DLD1 (cell line): Measurements from ENCODE around the gene ADCY3.

Experiments used
- in situ Hi-C: cut with HindIII; loops from 2 replicates; pipeline ENCODE4 v1.10.0; 2017; ENCODE audit warnings: low sequenced_read_pairs

The ADCY3 gene

DNA sequence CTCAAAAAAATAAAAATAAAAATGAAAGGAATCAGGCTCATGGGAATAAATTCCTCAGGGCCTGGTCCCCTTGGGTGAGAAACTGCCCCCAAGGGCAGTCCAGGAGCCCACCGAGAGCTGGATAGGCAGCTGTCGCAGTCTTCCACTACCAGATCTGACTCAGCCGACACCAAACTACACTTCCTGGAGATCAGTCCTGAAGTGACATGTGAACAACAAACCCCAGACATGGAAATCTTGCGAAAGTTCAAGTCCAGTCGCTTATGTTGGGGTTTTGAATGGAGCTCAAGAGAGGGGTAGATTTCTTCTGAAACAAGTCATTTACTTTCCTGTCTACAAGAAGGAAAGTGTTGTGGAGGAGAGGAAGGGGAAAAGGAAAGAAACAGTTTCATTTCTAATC, 12.9 kb downstream of the ADCY3 start:
- in situ Hi-C loops: no loop called here

DNA sequence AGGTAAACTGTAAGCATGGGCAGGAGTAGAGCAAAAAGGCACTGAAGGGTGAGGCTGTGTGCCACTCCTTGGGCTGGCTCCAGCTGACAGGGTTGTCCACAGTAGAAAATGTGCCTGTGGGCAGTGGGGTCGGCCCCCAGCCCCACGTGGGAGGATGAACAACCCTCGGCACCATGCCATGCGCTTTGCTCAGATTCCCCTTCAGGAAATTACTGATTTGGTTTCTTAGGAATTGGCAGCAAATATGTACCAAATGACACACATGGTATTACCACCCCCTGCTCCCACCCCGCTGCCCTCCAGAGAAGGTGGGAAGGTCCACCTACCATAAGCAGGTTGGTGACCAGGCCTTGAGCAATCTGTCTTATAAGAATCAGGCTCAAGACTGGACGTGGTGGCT, 13.6 kb downstream of the ADCY3 start:
- in situ Hi-C loops: no loop called here

GRCh38 chr2:24903161-24904103, 16.6 kb downstream of the ADCY3 start:
- in situ Hi-C loops: no loop called here

DNA sequence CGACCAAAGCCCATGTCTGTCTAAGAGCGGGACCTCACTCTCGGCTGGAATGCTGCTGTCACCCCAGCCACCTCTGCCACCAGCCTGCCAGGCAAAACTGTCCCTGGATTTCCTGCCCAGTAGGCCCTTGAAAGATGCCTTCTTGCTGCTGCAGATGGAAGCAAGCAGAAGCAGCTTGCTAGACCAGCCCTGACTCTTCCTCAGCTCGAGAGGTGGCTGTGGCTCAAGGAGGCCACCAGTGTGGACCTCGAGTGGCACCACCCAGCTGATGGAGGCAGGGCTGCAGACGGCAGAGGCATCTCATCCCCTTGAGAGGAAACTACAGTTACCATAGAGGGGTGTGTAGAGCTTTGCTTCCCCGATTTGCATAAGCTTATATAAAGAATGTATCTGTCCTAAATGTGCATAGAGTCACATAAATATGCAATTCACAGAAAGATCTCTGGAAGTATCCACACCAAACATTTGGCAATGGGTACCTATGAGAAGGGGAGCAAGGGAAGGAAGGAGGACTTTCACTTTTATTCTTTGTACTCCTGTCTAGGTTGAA, 20.6 kb downstream of the ADCY3 start:
- in situ Hi-C loops: no loop called here

DNA sequence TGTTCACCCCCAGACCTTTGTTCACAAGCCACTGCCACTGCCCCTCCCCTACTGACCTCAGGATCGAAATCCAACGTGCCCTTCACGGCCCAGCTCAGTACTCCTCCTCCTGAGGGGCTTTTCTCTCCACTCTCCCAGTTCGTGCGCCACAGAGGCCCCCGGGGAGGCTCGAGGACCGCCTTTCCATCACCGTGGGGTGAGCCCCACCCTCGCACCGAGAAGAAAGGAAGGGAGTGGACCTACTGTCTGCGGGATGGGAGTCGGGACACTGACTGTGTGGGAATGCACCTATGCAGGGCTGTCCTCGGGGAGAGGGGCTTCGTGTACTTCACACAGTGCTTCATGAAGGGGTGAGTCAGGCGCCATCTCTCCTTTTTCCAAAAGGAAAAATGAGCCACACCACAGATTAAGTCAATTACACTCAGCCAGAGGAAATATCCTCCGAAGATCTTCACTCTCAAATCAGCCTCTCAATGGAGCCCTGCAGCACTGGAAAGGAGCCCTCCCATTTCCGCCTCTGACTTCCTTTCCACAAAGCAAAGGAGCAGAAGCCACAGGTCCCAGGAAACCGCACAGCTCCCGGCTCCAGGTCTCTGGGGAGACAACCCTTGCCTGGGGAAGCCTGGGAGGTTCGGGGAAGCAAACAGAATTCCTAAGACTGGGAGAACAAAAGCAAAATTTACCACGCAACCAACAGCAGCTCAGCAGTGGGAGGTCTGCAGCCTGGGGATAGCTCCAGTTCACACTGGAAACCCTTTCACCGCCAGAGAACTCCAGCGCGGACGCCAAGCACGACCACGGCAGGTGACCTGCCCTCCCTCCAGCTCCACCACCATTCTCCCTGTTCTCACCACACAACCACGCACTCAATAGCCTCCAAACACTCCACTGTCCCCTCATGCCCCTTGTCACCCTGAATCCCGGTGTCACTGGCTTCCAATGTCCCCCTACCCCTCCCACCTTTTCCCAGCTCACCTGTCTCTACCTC, 21.6 kb downstream of the ADCY3 start:
- in situ Hi-C loops: no loop called here

- in situ Hi-C loops: no loop called here
These were observed 25.3 kb downstream of the ADCY3 start for GRCh38 chr2:24894750-24895149.

- in situ Hi-C loops: no loop called here
These were observed 26.1 kb downstream of the ADCY3 start for GRCh38 chr2:24893934-24894333.

DNA sequence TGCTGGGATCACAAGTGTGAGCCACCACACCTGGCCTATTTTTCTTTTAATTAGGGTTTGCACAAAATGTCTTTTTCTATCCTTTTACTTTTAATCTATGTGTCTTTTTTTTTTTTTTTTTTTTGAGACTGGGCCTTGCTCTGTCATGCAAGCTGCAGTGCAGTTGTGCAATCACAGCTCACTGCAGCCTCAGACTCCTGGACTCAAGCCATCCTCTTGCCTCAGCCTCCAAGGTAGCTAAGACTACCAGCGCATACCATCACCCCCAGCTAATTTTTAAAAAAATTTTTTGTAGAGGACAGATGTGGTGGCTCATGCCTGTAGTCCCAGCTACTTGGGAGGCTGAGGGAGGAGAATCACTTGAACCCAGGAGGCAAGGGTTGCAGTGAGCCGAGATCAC, 27.1 kb downstream of the ADCY3 start:
- in situ Hi-C loops: no loop called here

DNA sequence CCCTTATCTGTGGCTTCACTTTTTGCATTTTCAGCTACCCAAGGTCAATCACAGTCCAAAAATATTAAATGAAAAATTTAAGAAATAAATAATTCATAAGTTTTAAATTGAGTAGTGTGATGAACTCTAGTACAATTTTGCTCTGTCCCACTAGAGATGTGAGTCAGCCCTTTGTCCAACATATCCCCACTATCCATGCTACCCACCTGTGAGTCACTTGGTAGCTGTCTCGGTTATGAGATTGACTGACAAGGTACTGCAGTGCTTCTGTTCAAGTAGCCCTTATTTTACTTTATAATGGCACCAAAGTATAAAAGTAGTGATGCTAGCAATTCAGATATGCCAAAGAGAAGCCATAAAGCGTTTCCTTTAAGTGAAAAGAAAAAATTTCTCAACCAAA, 28.8 kb downstream of the ADCY3 start:
- in situ Hi-C loops: no loop called here

GRCh38 chr2:24889221-24889620, 30.8 kb downstream of the ADCY3 start:
- in situ Hi-C loops: no loop called here

DNA sequence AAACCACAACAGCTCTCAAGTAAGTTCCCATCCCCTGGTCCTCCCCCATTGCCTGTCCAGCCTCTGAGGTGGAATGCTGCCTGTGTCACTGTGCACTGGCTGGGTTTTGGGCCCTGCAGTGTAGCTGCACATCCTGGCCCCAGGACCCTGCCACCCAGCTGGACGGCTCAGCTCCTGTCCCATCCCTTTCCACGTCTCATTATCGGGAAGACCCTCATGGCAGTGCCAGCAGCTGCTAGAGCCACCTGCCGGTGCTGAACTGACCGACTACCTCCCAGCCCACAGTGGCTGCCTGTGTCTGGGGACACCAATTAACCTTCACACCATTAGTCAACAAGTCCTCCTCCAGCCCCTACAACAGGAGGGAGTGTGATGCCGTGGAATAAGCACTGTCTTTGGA, 31.9 kb downstream of the ADCY3 start:
- in situ Hi-C loops: no loop called here

- in situ Hi-C loops: no loop called here
These were observed 32.6 kb downstream of the ADCY3 start for GRCh38 chr2:24887307-24887874.

- in situ Hi-C loops: no loop called here
These were observed 33.2 kb downstream of the ADCY3 start for GRCh38 chr2:24886691-24887304.

GRCh38 chr2:24886126-24886501, 33.9 kb downstream of the ADCY3 start:
- in situ Hi-C loops: no loop called here

GRCh38 chr2:24885221-24886125, 34.6 kb downstream of the ADCY3 start:
- in situ Hi-C loops: no loop called here

DNA sequence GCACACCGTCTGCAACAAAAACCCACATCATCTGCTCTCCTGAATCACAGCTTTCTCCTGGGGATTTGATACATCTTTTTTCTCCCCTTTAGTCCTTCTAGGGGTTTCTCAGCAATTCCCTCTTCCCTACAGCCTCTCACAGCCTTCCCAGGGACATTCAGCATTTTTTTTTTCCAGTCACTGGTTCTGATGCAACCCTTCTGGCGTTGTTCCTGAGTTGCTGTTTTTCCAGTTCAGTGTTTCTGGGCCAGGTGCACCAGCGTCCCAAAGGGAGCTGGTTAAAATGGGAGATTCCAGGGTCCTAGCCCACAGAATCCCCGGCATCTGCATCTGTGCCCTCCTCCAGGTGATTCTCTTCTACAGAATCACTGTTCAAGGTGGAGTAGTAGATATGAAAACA, 36.1 kb downstream of the ADCY3 start:
- in situ Hi-C loops: no loop called here

DNA sequence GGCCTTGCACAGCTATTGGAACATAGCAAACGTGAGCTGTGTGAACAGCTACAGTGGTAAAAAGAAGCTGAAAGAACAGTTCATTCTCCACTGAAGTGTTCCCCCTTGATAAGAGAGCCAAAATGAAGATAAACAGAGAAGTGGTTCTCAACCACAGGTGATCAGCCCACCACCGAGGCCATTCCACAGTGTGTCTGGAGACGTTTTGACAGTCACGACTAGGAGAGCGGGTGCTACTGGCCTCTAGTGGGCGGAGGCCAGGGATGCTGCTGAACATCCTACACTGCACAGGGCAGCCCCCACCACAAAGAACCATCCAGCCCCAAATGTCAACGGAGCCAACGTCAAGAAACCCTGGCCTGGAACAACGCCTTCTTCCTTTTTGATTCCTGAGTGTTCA, 38.4 kb downstream of the ADCY3 start:
- in situ Hi-C loops: no loop called here

DNA sequence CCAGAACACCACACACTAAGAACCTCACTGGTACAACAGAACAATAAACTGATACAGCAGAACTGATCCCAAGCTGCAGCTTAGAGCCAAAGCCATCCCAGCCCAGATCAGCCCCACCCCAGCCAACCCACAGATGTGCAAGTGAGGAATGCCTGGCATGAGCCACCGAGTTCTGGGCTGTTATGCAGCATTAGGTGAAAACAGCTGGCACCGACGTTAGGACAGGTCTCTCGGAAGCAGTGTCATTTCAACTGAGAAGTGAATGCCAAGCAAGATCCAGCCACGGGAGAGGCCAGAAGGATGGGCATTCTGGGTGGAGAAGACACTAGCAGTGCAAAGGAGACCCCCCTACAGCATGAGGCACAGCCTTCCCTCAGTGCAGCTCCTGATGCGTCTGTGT, 38.9 kb downstream of the ADCY3 start:
- in situ Hi-C loops: no loop called here

- in situ Hi-C loops: no loop called here
These were observed 41.7 kb downstream of the ADCY3 start for GRCh38 chr2:24878341-24878740.

DNA sequence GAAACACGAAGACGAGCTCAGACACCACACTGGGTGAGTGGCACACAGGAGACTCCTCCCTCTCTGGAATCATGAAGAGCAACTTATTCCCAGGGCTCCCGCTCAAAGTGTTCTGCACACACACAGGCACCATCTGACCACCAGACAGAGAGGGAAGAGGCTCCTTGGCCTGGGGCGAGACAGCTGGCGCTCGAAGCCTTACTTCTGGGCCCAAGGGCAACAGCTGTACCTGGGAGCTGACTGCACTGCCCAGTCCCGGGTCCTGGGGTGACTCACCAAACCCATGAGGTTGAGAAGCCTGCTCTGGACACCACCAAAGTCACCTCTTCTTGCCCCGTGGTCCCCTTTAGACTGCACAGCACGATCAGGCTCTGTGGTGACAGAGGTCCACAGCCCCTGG, 42.4 kb downstream of the ADCY3 start:
- in situ Hi-C loops: no loop called here
